Omental fat pad (tissue), 4 donors: ENCODE results near the gene BBS10. TPM values are rescaled to one million over a fixed set of nuclear protein-coding genes. Genes with fewer than 3 reads are reported as not detected.
A peak's percentile ranks its signal among the peaks of the same experiment; 100 is the strongest.
"Not testable (repeated sequence)": the region's sequence is repeated elsewhere in the genome, so short reads cannot be mapped to it uniquely, and the experiment has no call there.

ENCODE experiments used
- ATAC-seq: fragments of 150-250 bp; one replicate; pipeline ENCODE4 v1.9.1; 2016; ENCODE audit warnings: mild to moderate bottlenecking, moderate library complexity; ENCODE audit not compliant: low FRiP score
- DNase-seq: peaks from one replicate; pipeline ENCODE4 v3.0.0-alpha.2; 2019; ENCODE audit warnings: low spot score
- CTCF ChIP-seq, 3 donors: fragments of 450-650 bp; IDR thresholded peaks; one replicate each; pipeline ENCODE4 v1.5.1; 2016 to 2017; ENCODE audit warnings: antibody characterized with exemption in 3 of 3, mild to moderate bottlenecking in 3 of 3, moderate library complexity in 2 of 3
- total RNA-seq, 4 donors: library from RNA; depleted of rRNA; stranded (reverse); fragments of >200 nt; gene quantifications; one replicate each; pipeline ENCODE4 v1.1.0, GENCODE V29; 2016

Gene BBS10
- 10 to 100 TPM in 3 of 4 donors, 1 to 10 TPM in 1; 7.2 to 17.9 (median 15.7) TPM for total RNA-seq

GRCh38 chr12:76348079-76348901 is at the start of gene BBS10:
BBS10 (minus strand) TSS chr12:76348415; CDS start chr12:76348358, 57 bp downstream.
- ATAC-seq = peak; percentile 97
- DNase-seq = peak; percentile 61
- peak in 1 of 3 donors; percentile 7 for TF ChIP-seq CTCF (IDR thresholded peaks at IDR 0.05)

- ATAC-seq (no peak), DNase-seq (no peak)
- TF ChIP-seq CTCF (IDR thresholded peaks at IDR 0.05) = no peak
These were observed 43.2 kb upstream of the BBS10 start for GRCh38 chr12:76391461-76391860.

GRCh38 chr12:76387614-76388013 is 39.4 kb upstream of the BBS10 start:
- no peak for DNase-seq
- no peak for ATAC-seq
- no peak for TF ChIP-seq CTCF (IDR thresholded peaks at IDR 0.05)

GRCh38 chr12:76384560-76384959 is 36.3 kb upstream of the BBS10 start:
- ATAC-seq (no peak), DNase-seq (no peak)
- TF ChIP-seq CTCF (IDR thresholded peaks at IDR 0.05) = no peak

- no peak for TF ChIP-seq CTCF (IDR thresholded peaks at IDR 0.05)
- no peak for ATAC-seq
- DNase-seq = no peak
These were observed 35.8 kb upstream of the BBS10 start for GRCh38 chr12:76383988-76384387.

GRCh38 chr12:76379261-76379660 is 31.0 kb upstream of the BBS10 start:
- no peak for DNase-seq
- TF ChIP-seq CTCF (IDR thresholded peaks at IDR 0.05) = no peak
- ATAC-seq = no peak

GRCh38 chr12:76376876-76377275 is 28.7 kb upstream of the BBS10 start:
- DNase-seq, ATAC-seq: not testable (repeated sequence)
